ENCODE measurements around the gene PUM2. TPM values are rescaled to one million over a fixed set of nuclear protein-coding genes. Genes with fewer than 3 reads are reported as not detected.
"Not testable (repeated sequence)": the region's sequence is repeated elsewhere in the genome, so short reads cannot be mapped to it uniquely, and the experiment has no call there.

The PUM2 gene
- total RNA-seq, 5 donors from 2014 or later (not counting 1 experiment from before 2014, with no cell fraction given) = 128 to 154 (median 138) TPM

GRCh38 chr2:20370191-20370590, 19.5 kb upstream of the PUM2 start:
- H3K4me1 Mint-ChIP-seq = peaks cover 0 to 9% (median 7%) of the 10 kb centered on the region in 3 donors
- Histone ChIP-seq H3K4me3 (ENCODE audit: control insufficient read depth in 1 of 2, extremely low read depth in 1 of 2, low read length in 1 of 2) (no peak overlapping the region), H3K27ac (ENCODE audit: low read length) (no peak overlapping the region), H3K4me1 (ENCODE audit: control insufficient read depth in 1 of 2, extremely low read depth in 1 of 2, insufficient read depth in 2 of 2, low read length in 2 of 2) (no peaks in the 10 kb centered on the region), H3K27me3 (replicated peaks in 1 of 2; ENCODE audit: control insufficient read depth in 2 of 2, extremely low read depth in 1 of 2, insufficient read depth in 2 of 2, low read length in 1 of 2) (peaks cover 0 to 3% of the 10 kb centered on the region in 2 experiments), H3K36me3 (ENCODE audit: control insufficient read depth in 2 of 2, extremely low read depth in 1 of 2, insufficient read depth in 1 of 2, low read length in 1 of 2) (no peaks in the 10 kb centered on the region), H3K9me3 (no peaks in the 10 kb centered on the region)
- no peaks in the 10 kb centered on the region for H3K36me3 Mint-ChIP-seq
- H3K9me3 Mint-ChIP-seq = peaks cover 0 to 7% (median 2%) of the 10 kb centered on the region in 3 donors
- WGBS (ENCODE audit: insufficient coverage) = 98% methylated on average over 4 of the region's 5 CpGs
- no peak overlapping the region for H3K4me3 Mint-ChIP-seq
- DNase-seq = no peak
- H3K27me3 Mint-ChIP-seq = peaks cover 12 to 17% of the 10 kb centered on the region in 2 donors
- ChIA-PET POLR2A (interaction anchor here in 1 of 2 donors (1.0 kb wide), 1 partner anchor 9 kb away, joined by 6 read pairs; no protein-coding TSS in a partner anchor), CTCF (no interaction called here)
- no peak for ATAC-seq (replicated peaks in 1 of 4)
- H3K27ac Mint-ChIP-seq = no peak overlapping the region

- Histone ChIP-seq H3K4me1 (ENCODE audit: control insufficient read depth in 1 of 2, extremely low read depth in 1 of 2, insufficient read depth in 2 of 2, low read length in 2 of 2) (no peaks in the 10 kb centered on the region), H3K36me3 (ENCODE audit: control insufficient read depth in 2 of 2, extremely low read depth in 1 of 2, insufficient read depth in 1 of 2, low read length in 1 of 2) (no peaks in the 10 kb centered on the region), H3K4me3 (ENCODE audit: control insufficient read depth in 1 of 2, extremely low read depth in 1 of 2, low read length in 1 of 2) (no peak overlapping the region), H3K27me3 (replicated peaks in 1 of 2; ENCODE audit: control insufficient read depth in 2 of 2, extremely low read depth in 1 of 2, insufficient read depth in 2 of 2, low read length in 1 of 2) (no peaks in the 10 kb centered on the region), H3K27ac (ENCODE audit: low read length) (no peak overlapping the region), H3K9me3 (no peaks in the 10 kb centered on the region)
- ChIA-PET POLR2A (no interaction called here), CTCF (no interaction called here)
- Mint-ChIP-seq H3K27me3 (peaks cover 12 to 17% of the 10 kb centered on the region in 2 donors), H3K36me3 (no peaks in the 10 kb centered on the region), H3K9me3 (peaks cover 0 to 7% (median 2%) of the 10 kb centered on the region in 3 donors), H3K4me1 (peaks cover 0 to 13% (median 9%) of the 10 kb centered on the region in 3 donors), H3K4me3 (no peak overlapping the region), H3K27ac (no peak overlapping the region)
- ATAC-seq (replicated peaks in 1 of 4) (no peak), DNase-seq (no peak)
- WGBS (ENCODE audit: insufficient coverage) = 85% methylated on average over 6 of the region's 9 CpGs
Measured at GRCh38 chr2:20369366-20369765, 18.7 kb upstream of the PUM2 start.

DNA sequence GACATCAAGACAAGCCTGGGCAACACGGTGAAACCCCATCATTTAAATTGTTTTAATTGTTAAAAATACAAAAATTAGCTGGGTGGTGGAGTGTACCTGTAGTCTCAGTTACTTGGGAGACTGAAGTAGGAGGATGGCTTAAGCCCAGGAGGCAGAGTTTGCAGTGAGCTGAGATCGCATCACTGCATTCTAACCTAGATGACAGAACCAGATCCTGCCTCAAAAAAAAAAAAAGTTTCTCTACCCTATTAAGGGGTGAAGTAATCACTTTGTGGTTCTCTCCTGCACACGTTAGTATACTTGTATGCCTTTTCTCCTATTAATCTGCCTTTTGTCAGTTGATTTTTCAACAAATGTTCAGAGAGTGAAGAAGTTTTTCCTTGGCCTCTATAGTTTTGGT, 18.1 kb upstream of the PUM2 start:
- Mint-ChIP-seq H3K4me3 (no peak overlapping the region), H3K9me3 (peaks cover 0 to 7% (median 2%) of the 10 kb centered on the region in 3 donors), H3K4me1 (peaks cover 0 to 13% (median 9%) of the 10 kb centered on the region in 3 donors), H3K27ac (no peak overlapping the region), H3K36me3 (no peaks in the 10 kb centered on the region), H3K27me3 (peaks cover 12 to 17% of the 10 kb centered on the region in 2 donors)
- ATAC-seq (replicated peaks in 1 of 4) (no peak), DNase-seq (no peak)
- ChIA-PET CTCF (no interaction called here), POLR2A (no interaction called here)
- Histone ChIP-seq H3K4me3 (ENCODE audit: control insufficient read depth in 1 of 2, extremely low read depth in 1 of 2, low read length in 1 of 2) (no peak overlapping the region), H3K27me3 (replicated peaks in 1 of 2; ENCODE audit: control insufficient read depth in 2 of 2, extremely low read depth in 1 of 2, insufficient read depth in 2 of 2, low read length in 1 of 2) (no peaks in the 10 kb centered on the region), H3K4me1 (ENCODE audit: control insufficient read depth in 1 of 2, extremely low read depth in 1 of 2, insufficient read depth in 2 of 2, low read length in 2 of 2) (no peaks in the 10 kb centered on the region), H3K36me3 (ENCODE audit: control insufficient read depth in 2 of 2, extremely low read depth in 1 of 2, insufficient read depth in 1 of 2, low read length in 1 of 2) (no peaks in the 10 kb centered on the region), H3K27ac (ENCODE audit: low read length) (no peak overlapping the region), H3K9me3 (no peaks in the 10 kb centered on the region)
- WGBS (ENCODE audit: insufficient coverage) = no CpG with 5 or more reads among the region's 3 CpGs

GRCh38 chr2:20367929-20368328, 17.3 kb upstream of the PUM2 start:
- H3K27me3 ChIP-seq (replicated peaks in 1 of 2; ENCODE audit: control insufficient read depth in 2 of 2, extremely low read depth in 1 of 2, insufficient read depth in 2 of 2, low read length in 1 of 2); H3K27ac Mint-ChIP-seq; H3K4me1 ChIP-seq (ENCODE audit: control insufficient read depth in 1 of 2, extremely low read depth in 1 of 2, insufficient read depth in 2 of 2, low read length in 2 of 2); H3K36me3 Mint-ChIP-seq; CTCF ChIA-PET; H3K4me3 ChIP-seq (ENCODE audit: control insufficient read depth in 1 of 2, extremely low read depth in 1 of 2, low read length in 1 of 2); H3K4me3 Mint-ChIP-seq; DNase-seq; H3K36me3 ChIP-seq (ENCODE audit: control insufficient read depth in 2 of 2, extremely low read depth in 1 of 2, insufficient read depth in 1 of 2, low read length in 1 of 2); H3K27ac ChIP-seq (ENCODE audit: low read length); H3K9me3 Mint-ChIP-seq; POLR2A ChIA-PET; H3K9me3 ChIP-seq; ATAC-seq (replicated peaks in 1 of 4): not testable (repeated sequence)
- peaks cover 12 to 17% of the 10 kb centered on the region in 2 donors for H3K27me3 Mint-ChIP-seq
- H3K4me1 Mint-ChIP-seq = peaks cover 0 to 13% (median 9%) of the 10 kb centered on the region in 3 donors
- 93% methylated on average over 3 of the region's 3 CpGs for WGBS (ENCODE audit: insufficient coverage)

- ATAC-seq (replicated peaks in 1 of 4) (no peak), DNase-seq (no peak)
- Histone ChIP-seq H3K27ac (ENCODE audit: low read length) (no peak overlapping the region), H3K4me3 (ENCODE audit: control insufficient read depth in 1 of 2, extremely low read depth in 1 of 2, low read length in 1 of 2) (no peak overlapping the region), H3K9me3 (no peaks in the 10 kb centered on the region), H3K36me3 (ENCODE audit: control insufficient read depth in 2 of 2, extremely low read depth in 1 of 2, insufficient read depth in 1 of 2, low read length in 1 of 2) (no peaks in the 10 kb centered on the region), H3K4me1 (ENCODE audit: control insufficient read depth in 1 of 2, extremely low read depth in 1 of 2, insufficient read depth in 2 of 2, low read length in 2 of 2) (no peaks in the 10 kb centered on the region), H3K27me3 (replicated peaks in 1 of 2; ENCODE audit: control insufficient read depth in 2 of 2, extremely low read depth in 1 of 2, insufficient read depth in 2 of 2, low read length in 1 of 2) (no peaks in the 10 kb centered on the region)
- ChIA-PET CTCF (no interaction called here), POLR2A (interaction anchor here in 1 of 2 donors (0.6 kb wide), 1 partner anchor 20 kb away, joined by 3 read pairs; no protein-coding TSS in a partner anchor)
- Mint-ChIP-seq H3K36me3 (no peaks in the 10 kb centered on the region), H3K4me3 (no peak overlapping the region), H3K27me3 (peaks cover 11 to 13% of the 10 kb centered on the region in 2 donors), H3K9me3 (peaks cover 0 to 6% (median 2%) of the 10 kb centered on the region in 3 donors), H3K27ac (no peak overlapping the region), H3K4me1 (peaks cover 0 to 13% (median 9%) of the 10 kb centered on the region in 3 donors)
- 59% methylated on average over 2 of the region's 2 CpGs for WGBS (ENCODE audit: insufficient coverage)
Measured at GRCh38 chr2:20366672-20367116, 16.1 kb upstream of the PUM2 start.

DNA sequence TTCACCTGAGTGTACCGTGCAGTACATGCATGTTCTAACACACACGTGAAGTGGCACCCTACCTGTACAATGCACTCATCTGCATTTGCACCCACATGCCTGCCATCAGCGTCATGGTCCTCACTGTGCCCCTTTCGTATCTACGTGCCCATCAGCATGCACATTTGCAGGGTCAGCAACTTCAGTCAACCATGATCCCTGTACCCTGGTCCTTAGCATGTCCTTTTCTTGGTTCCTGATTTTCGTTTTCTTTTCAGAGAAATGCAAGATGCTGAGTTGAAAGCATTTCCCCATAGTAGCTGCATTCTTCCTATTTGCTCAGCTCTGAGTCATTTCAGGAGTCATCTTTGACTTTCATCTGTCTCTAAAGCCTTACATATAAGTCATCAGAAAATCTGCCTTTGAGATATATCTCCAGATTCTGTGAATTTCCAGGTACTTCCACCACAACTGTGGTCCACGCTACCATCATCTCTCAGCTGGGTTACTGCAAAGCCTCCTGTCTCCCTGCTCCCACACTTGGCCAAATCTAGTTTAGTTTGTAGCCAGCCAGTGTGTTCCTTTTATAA, 14.7 kb upstream of the PUM2 start:
- peaks cover 0 to 13% (median 9%) of the 10 kb centered on the region in 3 donors for H3K4me1 Mint-ChIP-seq
- peaks cover 0 to 2% (median 0%) of the 10 kb centered on the region in 3 donors for H3K9me3 Mint-ChIP-seq
- H3K36me3 Mint-ChIP-seq = no peaks in the 10 kb centered on the region
- peaks cover 5 to 11% of the 10 kb centered on the region in 2 donors for H3K27me3 Mint-ChIP-seq
- H3K4me3 Mint-ChIP-seq = no peak overlapping the region
- Histone ChIP-seq H3K27me3 (replicated peaks in 1 of 2; ENCODE audit: control insufficient read depth in 2 of 2, extremely low read depth in 1 of 2, insufficient read depth in 2 of 2, low read length in 1 of 2) (no peaks in the 10 kb centered on the region), H3K4me1 (ENCODE audit: control insufficient read depth in 1 of 2, extremely low read depth in 1 of 2, insufficient read depth in 2 of 2, low read length in 2 of 2) (no peaks in the 10 kb centered on the region), H3K4me3 (ENCODE audit: control insufficient read depth in 1 of 2, extremely low read depth in 1 of 2, low read length in 1 of 2) (no peak overlapping the region), H3K36me3 (ENCODE audit: control insufficient read depth in 2 of 2, extremely low read depth in 1 of 2, insufficient read depth in 1 of 2, low read length in 1 of 2) (no peaks in the 10 kb centered on the region), H3K9me3 (no peaks in the 10 kb centered on the region), H3K27ac (ENCODE audit: low read length) (no peak overlapping the region)
- ATAC-seq (replicated peaks in 1 of 4) (peak in 2 of 4 experiments; percentile 49 to 52), DNase-seq (no peak)
- ChIA-PET CTCF (no interaction called here), POLR2A (no interaction called here)
- WGBS (ENCODE audit: insufficient coverage) = 37% methylated on average over 7 of the region's 7 CpGs
- no peak overlapping the region for H3K27ac Mint-ChIP-seq
